Measurements from ENCODE around the gene JARID2.

- no peak for TF ChIP-seq FOXA1 (IDR thresholded peaks at IDR 0.05)
- no peak for TF ChIP-seq REST (IDR thresholded peaks at IDR 0.05)
These were observed 193.6 kb downstream of the JARID2 start for GRCh38 chr6:15439410-15440025.

Data from liver (tissue), 1 donor.